Measurements from ENCODE around the gene RAB3IL1. TPM values are rescaled to one million over a fixed set of nuclear protein-coding genes. Genes with fewer than 3 reads are reported as not detected.

The RAB3IL1 gene
- total RNA-seq, 1 donor from 2014 or later, result not detected

DNA sequence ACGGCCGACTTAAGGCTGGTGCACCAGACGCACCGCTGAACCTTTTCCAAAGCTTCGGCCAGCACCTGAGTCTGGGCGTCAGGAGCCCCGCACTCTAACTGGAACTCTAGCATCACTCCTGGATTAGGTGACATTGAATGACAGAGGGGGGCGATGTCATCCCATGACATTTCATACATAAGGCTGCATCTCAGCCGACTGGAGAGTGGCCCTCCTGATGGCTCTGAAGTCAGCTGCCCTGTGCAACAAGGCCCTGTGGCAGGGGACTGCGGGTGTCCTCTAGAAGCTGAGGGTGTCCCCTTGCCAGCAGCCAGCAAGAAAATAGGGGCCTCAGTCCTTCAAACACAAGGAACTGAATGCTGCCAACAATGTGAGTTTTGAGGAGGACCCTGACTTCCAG is 16.0 kb downstream of the RAB3IL1 start:
- H3K36me3 Mint-ChIP-seq (ENCODE audit: low read depth), result no peaks in the 10 kb centered on the region
- H3K27ac Mint-ChIP-seq, result no peak overlapping the region
- no peaks in the 10 kb centered on the region for H3K9me3 Mint-ChIP-seq
- intact Hi-C loops (cut with micrococcal nuclease), result no loop called here
- H3K4me1 Mint-ChIP-seq (ENCODE audit: low read depth), result peaks cover 5% of the 10 kb centered on the region
- H3K4me3 Mint-ChIP-seq (ENCODE audit: low read depth), result no peak overlapping the region
- DNase-seq (ENCODE audit: low spot score), result no peak
- H3K27me3 Mint-ChIP-seq (ENCODE audit: low read depth), result peaks cover 2% of the 10 kb centered on the region

GRCh38 chr11:61900251-61900650 is 17.1 kb downstream of the RAB3IL1 start:
- peaks cover 2% of the 10 kb centered on the region for H3K27me3 Mint-ChIP-seq (ENCODE audit: low read depth)
- no peaks in the 10 kb centered on the region for H3K36me3 Mint-ChIP-seq (ENCODE audit: low read depth)

DNA sequence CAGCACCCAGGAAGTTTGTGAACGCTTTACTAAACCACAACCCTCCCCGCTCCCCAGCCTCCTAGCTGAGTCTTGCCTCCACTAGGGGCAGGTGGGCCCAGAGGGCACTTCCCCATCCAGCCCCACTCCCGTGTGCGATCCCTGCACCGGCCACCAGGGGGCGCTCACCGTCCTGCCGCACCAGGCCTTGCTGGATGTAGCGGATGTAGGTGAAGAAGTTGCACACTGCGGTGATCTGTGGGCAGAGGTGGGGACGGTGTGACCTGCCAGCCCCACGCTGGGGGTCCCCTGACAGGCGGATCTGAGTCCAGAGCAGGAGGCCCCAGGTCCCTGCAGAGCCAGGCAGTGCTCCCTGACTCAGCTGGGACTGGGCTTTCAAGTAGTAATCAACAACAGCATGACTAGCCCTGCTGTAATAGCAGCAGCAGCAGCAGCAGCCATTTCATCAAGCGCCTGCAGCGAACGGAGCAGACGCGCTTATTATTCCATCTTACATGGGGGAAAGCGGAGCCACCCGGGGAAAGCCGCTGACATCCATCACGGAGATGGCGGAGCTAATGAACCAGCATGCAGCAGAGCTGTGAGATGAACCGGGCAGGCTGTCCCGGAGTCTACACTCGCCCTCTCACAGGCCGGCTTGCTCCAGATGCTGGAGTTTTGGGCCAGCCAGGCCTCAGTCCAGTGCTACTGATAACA is 18.1 kb downstream of the RAB3IL1 start:
- Mint-ChIP-seq H3K36me3 (ENCODE audit: low read depth) (no peaks in the 10 kb centered on the region), H3K4me1 (ENCODE audit: low read depth) (peaks cover 5% of the 10 kb centered on the region), H3K9me3 (no peaks in the 10 kb centered on the region), H3K27me3 (ENCODE audit: low read depth) (peaks cover 2% of the 10 kb centered on the region), H3K4me3 (ENCODE audit: low read depth) (no peak overlapping the region), H3K27ac (peak overlapping the region; percentile 6)
- DNase-seq (ENCODE audit: low spot score), result peak; percentile 88
- intact Hi-C loops (cut with micrococcal nuclease), result loop anchor here (1.0 kb wide), 1 partner anchor 48 kb away; no protein-coding TSS in a partner anchor

More at GRCh38 chr11:61900251-61900650, 17.1 kb downstream of the RAB3IL1 start:
- H3K4me3 Mint-ChIP-seq (ENCODE audit: low read depth), result no peak overlapping the region
- intact Hi-C loops (cut with micrococcal nuclease), result no loop called here
- H3K27ac Mint-ChIP-seq, result no peak overlapping the region
- H3K9me3 Mint-ChIP-seq, result no peaks in the 10 kb centered on the region
- DNase-seq (ENCODE audit: low spot score), result no peak
- H3K4me1 Mint-ChIP-seq (ENCODE audit: low read depth), result peaks cover 5% of the 10 kb centered on the region

- H3K27me3 Mint-ChIP-seq (ENCODE audit: low read depth), result peaks cover under 1% of the 10 kb centered on the region
- peaks cover 5% of the 10 kb centered on the region for H3K4me1 Mint-ChIP-seq (ENCODE audit: low read depth)
- H3K27ac Mint-ChIP-seq, result no peak overlapping the region
- H3K36me3 Mint-ChIP-seq (ENCODE audit: low read depth), result no peaks in the 10 kb centered on the region
- intact Hi-C loops (cut with micrococcal nuclease), result no loop called here
- no peaks in the 10 kb centered on the region for H3K9me3 Mint-ChIP-seq
- H3K4me3 Mint-ChIP-seq (ENCODE audit: low read depth), result no peak overlapping the region
- no peak for DNase-seq (ENCODE audit: low spot score)
These were observed 19.2 kb downstream of the RAB3IL1 start for GRCh38 chr11:61898247-61898582.

GRCh38 chr11:61897387-61898246 is 19.7 kb downstream of the RAB3IL1 start:
- H3K4me1 Mint-ChIP-seq (ENCODE audit: low read depth), result peaks cover 5% of the 10 kb centered on the region
- peak; percentile 64 for DNase-seq (ENCODE audit: low spot score)
- H3K27me3 Mint-ChIP-seq (ENCODE audit: low read depth), result no peaks in the 10 kb centered on the region
- H3K36me3 Mint-ChIP-seq (ENCODE audit: low read depth), result no peaks in the 10 kb centered on the region
- no peaks in the 10 kb centered on the region for H3K9me3 Mint-ChIP-seq
- intact Hi-C loops (cut with micrococcal nuclease), result loop anchor here (1.0 to 2.0 kb wide), 3 partner anchors 26 to 211 kb away; no protein-coding TSS in a partner anchor
- H3K27ac Mint-ChIP-seq, result no peak overlapping the region
- no peak overlapping the region for H3K4me3 Mint-ChIP-seq (ENCODE audit: low read depth)

DNA sequence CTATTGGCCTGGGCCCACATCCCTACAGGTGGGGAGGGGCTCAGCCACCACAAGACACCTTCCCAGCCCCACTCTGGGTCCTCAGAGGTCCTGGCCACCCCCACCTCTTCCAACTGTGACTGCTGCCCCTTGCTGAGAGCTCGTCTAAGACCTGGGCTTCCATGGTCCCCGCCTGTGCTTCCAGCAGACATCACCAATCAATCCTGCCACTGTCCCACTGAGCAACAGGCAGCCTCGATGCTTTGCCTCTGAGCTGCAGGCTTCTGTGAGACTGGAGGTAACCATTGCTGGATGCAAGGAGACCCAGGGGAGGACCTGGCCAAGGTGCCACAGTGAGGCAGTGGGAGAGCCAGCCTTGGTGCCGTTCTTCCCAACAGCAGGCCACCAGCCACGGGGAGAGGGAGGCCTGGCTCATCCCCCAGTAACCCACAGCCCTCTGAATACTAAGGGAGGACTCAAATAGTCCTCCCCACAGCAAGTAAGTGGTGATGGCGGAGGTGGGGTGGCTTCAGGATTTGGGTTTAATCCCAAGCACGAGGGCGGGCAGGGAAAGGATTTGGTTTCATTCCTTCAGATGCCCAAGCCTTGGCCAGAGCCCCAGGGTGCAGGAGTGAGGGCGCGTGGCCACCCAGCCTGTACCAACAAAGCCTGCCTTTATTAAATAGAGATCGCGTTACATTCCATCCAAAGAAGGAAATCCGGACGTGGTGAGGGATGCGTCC is 20.5 kb downstream of the RAB3IL1 start:
- DNase-seq (ENCODE audit: low spot score), result no peak
- Mint-ChIP-seq H3K9me3 (no peaks in the 10 kb centered on the region), H3K4me1 (ENCODE audit: low read depth) (peaks cover 5% of the 10 kb centered on the region), H3K27ac (no peak overlapping the region), H3K4me3 (ENCODE audit: low read depth) (no peak overlapping the region), H3K27me3 (ENCODE audit: low read depth) (no peaks in the 10 kb centered on the region), H3K36me3 (ENCODE audit: low read depth) (no peaks in the 10 kb centered on the region)
- intact Hi-C loops (cut with micrococcal nuclease), result loop anchor here (1.0 to 2.0 kb wide), 3 partner anchors 26 to 212 kb away; no protein-coding TSS in a partner anchor

DNA sequence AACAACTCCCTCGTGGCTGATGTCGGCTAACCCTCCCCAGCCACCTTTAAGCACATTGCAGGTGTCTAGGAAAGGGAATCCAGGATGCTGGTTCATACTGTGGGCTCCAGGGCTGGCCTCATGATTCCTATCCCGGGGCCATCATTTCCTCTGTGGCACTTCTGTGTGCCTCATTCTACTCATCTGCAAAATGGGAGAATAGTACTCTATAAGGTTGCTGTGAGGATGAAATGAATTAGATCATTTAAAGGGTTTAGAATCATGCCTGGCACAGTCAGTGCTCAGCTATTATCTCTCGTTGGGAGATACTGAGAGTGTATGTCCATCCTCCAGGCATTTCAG is 21.7 kb downstream of the RAB3IL1 start:
- Mint-ChIP-seq H3K36me3 (ENCODE audit: low read depth) (no peaks in the 10 kb centered on the region), H3K27ac (no peak overlapping the region), H3K9me3 (no peaks in the 10 kb centered on the region), H3K4me3 (ENCODE audit: low read depth) (no peak overlapping the region), H3K4me1 (ENCODE audit: low read depth) (peaks cover 5% of the 10 kb centered on the region), H3K27me3 (ENCODE audit: low read depth) (no peaks in the 10 kb centered on the region)
- intact Hi-C loops (cut with micrococcal nuclease), result loop anchor here (2.0 kb wide), 1 partner anchor 213 kb away; no protein-coding TSS in a partner anchor
- no peak for DNase-seq (ENCODE audit: low spot score)

DNA sequence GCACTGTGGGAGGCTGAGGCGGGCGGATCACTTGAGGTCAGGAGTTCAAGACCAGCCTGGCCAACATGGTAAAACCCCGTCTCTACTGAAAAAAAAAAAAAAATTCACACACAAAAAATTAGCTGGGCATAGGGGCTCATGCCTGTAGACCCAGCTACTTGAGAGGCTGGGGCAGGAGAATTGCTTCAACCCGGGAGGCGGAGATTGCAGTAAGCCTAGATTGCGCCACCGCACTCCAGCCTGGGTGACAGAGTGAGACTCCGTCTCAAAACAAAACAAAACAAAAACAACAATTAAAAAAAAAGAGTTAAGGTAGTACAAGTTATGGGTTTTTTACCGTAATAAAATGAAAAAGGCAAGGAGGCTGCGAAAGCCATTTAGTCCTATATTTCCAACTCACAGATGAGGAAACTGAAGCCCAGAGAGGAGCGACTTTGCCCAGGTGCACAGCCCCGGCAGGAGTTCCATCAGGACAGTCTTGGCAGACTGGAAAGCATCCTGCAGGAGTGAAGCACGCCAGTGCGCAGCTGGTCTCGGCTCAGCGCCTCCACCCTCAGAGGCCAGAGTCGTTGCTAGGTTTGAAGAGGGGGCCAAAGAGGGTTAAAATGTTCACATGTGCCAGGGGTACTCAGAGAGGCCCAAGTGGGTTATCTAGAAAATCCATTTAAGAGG is 22.2 kb downstream of the RAB3IL1 start:
- intact Hi-C loops (cut with micrococcal nuclease), result no loop called here
- no peak for DNase-seq (ENCODE audit: low spot score)
- H3K36me3 Mint-ChIP-seq (ENCODE audit: low read depth), result no peaks in the 10 kb centered on the region
- peaks cover 5% of the 10 kb centered on the region for H3K4me1 Mint-ChIP-seq (ENCODE audit: low read depth)
- H3K9me3 Mint-ChIP-seq, result no peaks in the 10 kb centered on the region
- H3K27ac Mint-ChIP-seq, result no peak overlapping the region
- H3K4me3 Mint-ChIP-seq (ENCODE audit: low read depth), result no peak overlapping the region
- no peaks in the 10 kb centered on the region for H3K27me3 Mint-ChIP-seq (ENCODE audit: low read depth)

- Mint-ChIP-seq H3K4me3 (ENCODE audit: low read depth) (no peak overlapping the region), H3K36me3 (ENCODE audit: low read depth) (no peaks in the 10 kb centered on the region), H3K27ac (no peak overlapping the region), H3K27me3 (ENCODE audit: low read depth) (no peaks in the 10 kb centered on the region), H3K4me1 (ENCODE audit: low read depth) (peaks cover under 1% of the 10 kb centered on the region), H3K9me3 (no peaks in the 10 kb centered on the region)
- intact Hi-C loops (cut with micrococcal nuclease), result loop anchor here (5.0 kb wide), 1 partner anchor 102 kb away; the partner anchor contains the start of genes FEN1 and TMEM258
- no peak for DNase-seq (ENCODE audit: low spot score)
These were observed 23.4 kb downstream of the RAB3IL1 start for GRCh38 chr11:61893981-61894380.

DNA sequence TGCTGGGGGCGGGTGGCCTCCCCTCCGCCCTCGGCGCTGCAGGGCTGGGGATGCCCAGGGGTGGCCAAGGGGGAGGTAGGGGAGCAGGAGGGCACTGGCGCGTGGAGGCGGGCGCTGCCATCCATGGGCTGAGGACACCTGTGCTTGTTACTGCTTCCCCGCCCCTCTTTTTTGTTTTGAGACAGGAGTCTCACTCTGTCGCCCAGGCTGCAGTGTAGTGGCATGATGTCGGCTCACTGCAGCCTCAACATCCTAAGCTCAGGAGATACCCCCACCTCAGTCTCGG is 25.3 kb downstream of the RAB3IL1 start:
- no peaks in the 10 kb centered on the region for H3K27me3 Mint-ChIP-seq (ENCODE audit: low read depth)
- H3K9me3 Mint-ChIP-seq, result no peaks in the 10 kb centered on the region
- intact Hi-C loops (cut with micrococcal nuclease), result loop anchor here (5.0 kb wide), 1 partner anchor 100 kb away; the partner anchor contains the start of genes FEN1 and TMEM258
- no peaks in the 10 kb centered on the region for H3K4me1 Mint-ChIP-seq (ENCODE audit: low read depth)
- H3K36me3 Mint-ChIP-seq (ENCODE audit: low read depth), result no peaks in the 10 kb centered on the region
- peak overlapping the region; percentile 68 for H3K4me3 Mint-ChIP-seq (ENCODE audit: low read depth)
- no peak for DNase-seq (ENCODE audit: low spot score)
- no peak overlapping the region for H3K27ac Mint-ChIP-seq

GRCh38 chr11:61891331-61892084 is 25.9 kb downstream of the RAB3IL1 start, which contains the start of gene FADS3:
Gene FADS3, minus strand, starts transcription at chr11:61891545. Its CDS starts 164 bp downstream, at chr11:61891381.
- intact Hi-C loops (cut with micrococcal nuclease), result loop anchor here (5.0 kb wide), 1 partner anchor 99 kb away; the partner anchor contains the start of genes FEN1 and TMEM258
- H3K36me3 Mint-ChIP-seq (ENCODE audit: low read depth), result no peaks in the 10 kb centered on the region
- H3K4me3 Mint-ChIP-seq (ENCODE audit: low read depth), result peak within 1 kb of the TSS; percentile 84
- H3K4me1 Mint-ChIP-seq (ENCODE audit: low read depth), result no peaks in the 10 kb centered on the region
- H3K27me3 Mint-ChIP-seq (ENCODE audit: low read depth), result no peaks in the 10 kb centered on the region
- peak; percentile 50 for DNase-seq (ENCODE audit: low spot score)
- no peaks in the 10 kb centered on the region for H3K9me3 Mint-ChIP-seq
- no peak within 1 kb of the TSS for H3K27ac Mint-ChIP-seq

Data from activated T-helper 2 cell treated with anti-CD3 and anti-CD28 coated beads, Interferon-gamma antibody, Interleukin-2, Interleukin-4, amounts not matched to agents 10 μg/mL and 5 μg/mL and 100 μg/mL, durations not matched to agents 14 hours and 24 hours and 36 hours (primary cell).